HG03060 (cell line): ENCODE measurements around the gene C4orf50.
"Not testable (repeated sequence)": the region's sequence is repeated elsewhere in the genome, so short reads cannot be mapped to it uniquely, and the experiment has no call there.

ENCODE experiments used
- ATAC-seq: cut with Tn5 transposase; IDR thresholded peaks from one replicate; pipeline ENCODE4 v1.9.1; 2021; ENCODE audit warnings: low read depth, moderate number of reproducible peaks; ENCODE audit not compliant: unreplicated experiment

Gene C4orf50

DNA sequence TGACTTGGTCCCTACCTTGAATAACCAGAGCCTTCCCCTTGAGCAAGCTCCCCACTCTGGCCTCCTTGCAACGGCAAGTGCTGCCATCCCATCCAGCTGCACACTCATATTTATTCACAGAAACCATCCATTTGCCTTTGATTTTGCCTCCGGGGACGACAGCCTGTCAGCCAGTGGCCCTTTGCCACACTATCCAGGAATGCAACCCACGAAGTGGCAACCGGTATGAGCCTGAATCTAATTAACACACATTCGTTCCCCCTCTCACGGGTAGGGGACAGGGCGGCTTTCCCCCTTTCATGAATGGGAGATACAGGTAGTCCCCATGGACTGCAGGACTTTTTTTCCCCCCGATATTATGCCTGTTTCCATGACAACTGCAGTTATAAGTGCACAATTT, 140.8 kb downstream of the C4orf50 start:
- ATAC-seq, result no peak

DNA sequence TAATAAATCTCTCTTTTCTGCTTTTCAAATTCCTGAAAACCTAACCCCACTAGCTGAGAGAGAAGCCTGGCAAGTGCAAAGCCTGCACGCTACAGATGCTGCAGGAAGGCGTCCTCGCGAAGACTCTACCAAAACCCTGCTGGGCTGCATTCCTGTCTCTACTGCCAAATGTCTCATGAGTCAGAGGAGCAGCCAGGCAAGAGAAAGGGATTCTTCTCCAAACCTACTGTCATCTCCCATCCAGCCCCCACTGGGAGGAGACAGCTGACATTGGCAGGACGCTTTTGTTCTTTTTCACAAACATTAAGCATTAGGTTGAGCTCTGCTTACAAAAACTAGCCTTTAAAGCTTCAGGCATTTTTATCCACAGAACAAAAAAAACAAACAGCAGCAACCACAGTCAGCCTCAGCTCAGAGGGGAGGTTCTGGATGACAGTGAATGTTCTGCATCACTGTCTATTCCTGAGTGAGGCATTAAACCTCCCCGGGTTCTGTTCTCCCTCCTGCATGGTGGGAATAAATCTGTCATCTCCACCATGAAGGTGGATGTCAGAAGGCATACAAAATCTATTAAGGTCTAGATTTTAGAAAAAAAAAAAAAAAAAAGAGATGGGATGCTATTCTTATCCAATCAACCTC, 143.3 kb downstream of the C4orf50 start:
- ATAC-seq, result no peak

DNA sequence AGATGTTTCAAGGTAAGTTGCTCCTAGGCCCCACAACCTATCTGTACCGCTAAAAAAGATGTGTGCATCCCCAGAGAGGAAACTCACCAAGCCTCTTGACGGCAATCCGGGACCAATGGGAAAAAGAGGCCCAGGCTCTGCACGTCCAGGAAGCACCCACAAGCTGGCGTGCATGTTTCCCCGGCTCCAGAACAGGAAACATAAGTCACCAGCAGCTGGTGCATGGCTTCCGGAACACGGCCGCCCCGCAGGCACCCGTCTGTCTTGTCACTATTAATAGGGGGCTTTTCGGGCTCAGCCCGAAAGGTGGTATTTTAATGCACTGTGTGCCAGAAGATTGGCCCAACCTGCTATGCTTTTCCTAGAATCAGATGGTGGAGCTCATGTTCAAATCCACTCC, 147.5 kb downstream of the C4orf50 start:
- no peak for ATAC-seq

DNA sequence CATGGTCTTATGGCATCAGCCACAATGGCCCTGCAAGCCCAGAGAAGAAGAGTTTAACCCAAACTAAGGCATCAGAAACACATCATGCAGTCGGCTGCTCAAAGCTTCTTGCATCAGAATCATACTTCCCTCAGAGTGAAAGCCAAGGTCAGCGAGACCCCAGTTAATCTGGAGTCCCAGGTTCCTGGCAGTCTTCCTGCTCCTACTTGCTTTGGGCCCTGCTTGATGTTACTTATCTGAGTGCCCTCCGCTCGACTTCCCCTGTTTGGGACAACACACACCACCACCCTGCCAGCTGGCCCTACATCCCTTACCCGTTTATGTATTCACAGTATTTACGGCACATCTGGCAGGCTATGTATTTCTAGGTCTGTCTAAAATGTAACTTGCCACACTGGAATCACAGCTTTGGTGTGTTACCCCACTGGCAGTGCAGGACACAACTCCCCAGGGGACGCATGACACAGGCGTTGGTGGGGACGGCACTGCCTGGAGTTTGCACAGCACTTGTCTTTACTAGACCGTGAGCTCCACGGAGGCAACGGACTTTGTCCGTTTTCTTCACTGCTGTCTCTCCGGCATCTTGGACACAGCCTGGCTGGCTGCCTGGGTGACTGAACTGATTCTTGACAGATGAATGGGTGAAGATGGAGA, 148.1 kb downstream of the C4orf50 start:
- no peak for ATAC-seq

DNA sequence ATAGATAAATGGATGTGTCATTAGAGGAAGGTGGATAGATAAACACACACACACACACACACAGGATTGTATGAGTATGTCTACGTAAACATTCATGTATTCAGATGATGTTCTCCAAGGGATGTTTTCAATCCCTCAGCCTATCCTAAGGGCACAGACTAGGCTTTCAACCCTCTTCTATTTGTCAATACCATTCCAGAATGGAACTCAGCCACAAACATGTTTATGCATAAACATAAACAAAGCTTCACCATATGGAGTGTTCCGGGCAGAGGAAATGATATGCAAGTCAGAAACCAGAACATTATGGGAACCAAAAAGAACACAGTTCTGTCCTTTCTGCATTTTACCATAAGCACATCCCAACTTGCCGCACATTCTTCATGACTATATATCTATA, 150.4 kb downstream of the C4orf50 start:
- ATAC-seq, result no peak

DNA sequence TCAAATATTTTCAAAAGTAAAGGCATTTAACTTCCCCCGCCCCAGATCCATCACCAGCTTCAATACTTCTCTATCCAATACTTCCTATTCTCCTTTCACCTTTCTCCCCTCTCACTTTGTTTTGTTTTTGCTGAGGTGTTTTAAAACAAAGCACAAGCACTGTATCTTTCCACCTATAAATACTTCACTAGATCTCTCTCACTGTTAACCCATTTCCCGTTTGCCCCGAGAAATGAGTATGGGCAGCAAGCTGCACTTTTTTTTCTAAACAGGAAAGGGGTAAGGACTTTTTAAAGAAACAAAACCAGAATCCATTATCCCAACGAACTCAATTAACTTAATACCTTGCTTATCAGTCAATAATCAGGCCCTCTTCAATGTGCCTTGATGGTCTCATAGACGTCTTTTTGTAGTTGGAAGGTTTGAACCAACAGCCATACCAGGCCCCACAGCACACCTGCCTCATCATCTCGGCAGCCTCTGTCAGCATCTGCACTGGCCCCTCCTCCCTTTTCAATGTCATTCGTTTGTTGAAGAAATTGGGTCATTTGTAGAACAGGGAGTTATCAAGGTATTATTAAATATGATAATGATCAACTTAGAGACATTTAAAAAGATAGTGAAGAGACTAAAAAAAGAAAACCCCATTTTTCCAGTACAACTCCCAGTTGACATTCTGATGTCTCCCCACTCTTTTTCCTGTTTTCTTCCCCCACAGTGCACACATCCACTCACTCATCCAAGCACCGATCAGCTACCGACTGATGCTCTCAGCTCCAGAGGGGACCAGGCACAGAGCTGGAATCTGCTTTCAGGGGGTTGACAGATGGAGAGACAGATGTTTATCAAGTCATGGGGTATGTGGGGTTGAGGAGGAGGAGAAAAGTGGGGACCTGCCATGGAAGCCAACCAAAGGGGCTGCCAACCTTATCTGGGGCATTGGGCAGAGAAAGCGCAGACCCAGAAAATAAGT, 151.1 kb downstream of the C4orf50 start:
- no peak for ATAC-seq

DNA sequence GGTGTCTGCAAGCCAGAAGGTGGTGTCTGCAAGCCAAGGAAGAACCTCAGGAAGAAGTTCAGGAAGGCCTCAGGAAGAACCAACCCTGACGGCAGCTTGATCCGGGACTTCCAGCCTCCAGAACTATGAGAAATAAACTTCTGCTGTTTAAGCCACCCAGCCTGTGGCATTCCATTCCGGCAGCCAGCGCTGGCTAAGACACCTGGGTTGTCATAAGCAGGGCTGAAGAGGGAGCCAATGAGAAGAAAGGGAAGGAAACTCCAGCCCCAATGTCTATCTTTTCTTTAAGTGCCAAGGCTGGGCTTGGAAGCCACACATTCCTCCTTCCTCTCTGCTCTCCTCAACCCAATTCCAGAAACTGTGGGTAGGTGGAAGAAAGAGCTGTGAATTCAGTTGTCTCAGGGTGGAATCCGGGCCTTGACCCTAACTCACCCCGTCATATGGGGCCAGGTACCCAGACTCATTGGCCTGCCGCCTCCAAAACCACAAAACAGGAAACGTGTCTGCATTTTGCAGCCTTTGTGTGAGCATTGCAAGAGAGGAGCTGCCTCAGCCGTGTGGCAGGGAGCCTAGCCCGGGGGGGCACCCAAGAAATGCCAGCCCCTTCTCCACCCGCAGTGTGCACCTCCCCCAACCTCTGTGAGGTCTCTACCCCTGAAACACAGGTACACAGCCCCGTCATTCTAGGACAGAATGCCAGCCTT, 152.2 kb downstream of the C4orf50 start:
- no peak for ATAC-seq

DNA sequence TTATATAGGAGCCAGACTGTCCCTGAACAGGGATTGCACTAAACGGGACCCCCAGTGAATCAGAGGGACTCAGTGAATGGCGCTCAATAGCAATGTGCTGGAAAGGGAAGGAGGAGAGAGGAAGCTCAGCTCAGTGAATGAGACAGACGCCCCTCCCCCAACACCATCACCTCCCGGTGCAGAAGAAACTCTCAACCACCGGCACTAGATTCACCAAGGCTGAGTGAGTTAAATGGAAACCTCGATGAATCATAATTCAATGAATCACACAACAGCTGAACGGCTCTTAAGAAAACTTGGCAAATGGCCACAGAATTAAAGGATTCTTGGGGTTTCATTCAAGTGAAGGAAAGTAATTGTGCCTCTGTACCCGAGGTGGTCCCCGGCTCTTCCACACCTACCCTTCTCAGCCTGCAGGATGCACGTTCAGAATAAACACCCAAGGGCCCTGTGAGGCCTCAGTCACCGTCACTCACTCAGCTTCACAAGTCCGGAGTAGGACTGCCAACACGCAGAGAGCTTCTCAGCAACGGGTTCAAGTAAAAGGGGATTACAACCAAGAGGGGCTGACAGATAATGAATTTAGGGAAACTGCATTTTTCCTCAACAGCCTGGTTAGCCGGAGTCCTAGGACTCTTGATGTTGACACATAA, 154.6 kb downstream of the C4orf50 start:
- no peak for ATAC-seq

DNA sequence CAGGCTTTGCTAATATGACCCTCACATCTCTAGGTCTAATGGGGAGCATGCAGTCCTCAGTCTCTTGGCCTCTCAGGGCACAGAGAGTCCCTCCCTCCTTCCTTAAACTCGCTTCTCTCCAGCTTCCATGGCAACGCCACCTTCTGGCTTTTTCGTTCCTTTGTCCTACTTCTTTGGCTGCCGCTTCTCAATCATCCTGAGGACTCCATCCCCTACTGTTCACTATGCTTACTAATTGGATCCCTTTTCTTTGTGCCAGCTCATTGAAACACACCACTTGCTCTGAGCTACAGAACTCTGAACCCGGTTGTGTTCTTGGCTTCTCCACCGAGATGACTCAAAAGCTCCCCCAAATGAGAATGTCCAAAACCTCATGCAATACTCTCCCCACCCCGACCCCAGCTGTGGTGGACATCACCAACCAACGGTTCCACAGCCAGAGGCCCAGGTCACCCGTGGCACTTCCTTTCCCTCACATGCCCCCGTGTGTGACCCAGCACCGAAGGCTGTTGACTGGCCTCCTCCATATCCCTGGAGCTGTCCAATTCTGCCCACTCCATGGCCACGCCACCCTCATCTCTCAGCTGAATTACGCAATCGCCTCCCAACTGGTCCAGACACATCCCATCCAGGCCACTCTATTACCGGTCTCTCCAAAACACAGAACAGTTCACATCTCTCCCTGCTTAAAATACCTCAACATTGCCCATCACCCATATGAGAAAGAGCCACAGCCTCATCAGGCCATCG, 160.0 kb downstream of the C4orf50 start:
- ATAC-seq, result no peak

DNA sequence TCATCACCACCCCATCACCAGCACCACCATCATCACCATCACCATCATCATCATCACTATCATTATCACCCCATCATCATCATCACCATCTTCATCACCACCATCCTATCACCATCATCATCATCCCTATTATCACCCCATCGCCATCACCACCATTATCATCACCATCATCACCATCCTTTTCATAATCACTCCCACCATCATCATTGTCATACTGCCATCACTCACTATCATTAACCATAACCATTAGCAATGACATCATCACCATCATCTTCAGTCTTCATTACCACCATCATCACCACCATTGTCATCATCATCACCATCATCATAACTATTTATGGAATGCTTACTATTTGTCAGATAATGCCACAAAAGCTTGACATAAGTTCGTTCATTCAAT, 161.0 kb downstream of the C4orf50 start:
- no peak for ATAC-seq

DNA sequence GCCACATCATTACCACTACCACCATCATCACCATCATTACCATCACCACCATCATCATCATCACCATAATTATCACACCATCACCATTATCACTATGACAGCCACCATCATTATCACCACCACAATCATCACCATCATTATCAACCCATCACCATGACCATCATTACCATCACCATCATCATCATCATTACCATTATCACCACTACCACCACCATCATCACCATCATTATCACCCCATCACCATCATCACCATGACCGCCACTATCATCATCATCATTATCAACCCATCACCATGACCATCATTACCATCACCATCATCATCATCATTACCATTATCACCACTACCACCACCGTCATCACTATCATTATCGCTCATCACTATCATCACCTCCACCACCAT, 161.9 kb downstream of the C4orf50 start:
- not testable (repeated sequence) for ATAC-seq

DNA sequence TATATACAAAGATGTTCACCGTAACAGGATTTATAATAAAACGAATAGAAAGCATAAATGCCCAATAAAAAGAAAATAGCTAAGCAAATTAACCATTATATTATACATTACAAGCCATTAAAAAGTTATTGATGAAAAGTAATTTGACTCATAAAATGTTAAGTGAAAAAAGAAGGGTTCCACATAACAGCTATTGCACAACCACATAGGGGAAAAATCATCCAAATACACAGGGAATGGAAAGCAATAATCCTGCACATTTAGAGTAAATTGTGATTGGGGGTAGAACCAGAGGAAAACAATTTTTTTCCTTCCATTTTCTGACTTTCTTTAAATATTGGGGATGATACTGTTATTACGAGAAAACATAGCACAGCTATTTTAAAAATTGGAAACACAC, 163.3 kb downstream of the C4orf50 start:
- ATAC-seq, result no peak

DNA sequence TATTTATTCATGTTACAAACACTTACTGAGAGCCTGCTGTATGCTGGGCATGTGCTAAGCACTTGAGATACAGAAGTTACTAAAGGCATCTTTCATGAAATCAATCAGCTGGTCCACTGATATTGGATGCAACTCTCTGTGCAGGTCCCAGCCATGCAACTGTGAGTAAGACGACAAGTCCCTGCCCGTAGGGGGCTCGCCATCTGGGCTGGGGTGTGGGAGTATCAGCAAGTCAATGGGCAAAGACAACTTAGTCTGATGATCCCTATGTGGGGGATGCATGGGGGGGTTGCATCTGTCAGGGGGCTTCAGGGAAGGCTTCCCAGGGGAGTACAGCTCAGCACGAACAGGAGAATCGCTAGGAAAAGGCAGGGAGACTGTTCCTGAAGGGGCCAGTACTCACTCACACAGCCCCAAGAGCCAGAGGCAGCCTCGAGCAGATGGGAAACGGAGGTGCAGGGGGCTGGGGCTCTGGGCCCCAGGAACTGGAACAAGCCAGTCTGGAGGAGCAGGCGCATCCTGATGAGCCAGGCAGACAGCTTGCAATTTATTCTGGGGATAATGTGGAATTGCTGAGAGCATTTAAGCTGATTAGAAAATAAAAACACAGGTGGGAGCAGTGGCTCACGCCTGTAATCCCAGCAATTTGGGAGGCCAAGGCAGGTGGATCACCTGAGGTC, 165.6 kb downstream of the C4orf50 start:
- no peak for ATAC-seq

DNA sequence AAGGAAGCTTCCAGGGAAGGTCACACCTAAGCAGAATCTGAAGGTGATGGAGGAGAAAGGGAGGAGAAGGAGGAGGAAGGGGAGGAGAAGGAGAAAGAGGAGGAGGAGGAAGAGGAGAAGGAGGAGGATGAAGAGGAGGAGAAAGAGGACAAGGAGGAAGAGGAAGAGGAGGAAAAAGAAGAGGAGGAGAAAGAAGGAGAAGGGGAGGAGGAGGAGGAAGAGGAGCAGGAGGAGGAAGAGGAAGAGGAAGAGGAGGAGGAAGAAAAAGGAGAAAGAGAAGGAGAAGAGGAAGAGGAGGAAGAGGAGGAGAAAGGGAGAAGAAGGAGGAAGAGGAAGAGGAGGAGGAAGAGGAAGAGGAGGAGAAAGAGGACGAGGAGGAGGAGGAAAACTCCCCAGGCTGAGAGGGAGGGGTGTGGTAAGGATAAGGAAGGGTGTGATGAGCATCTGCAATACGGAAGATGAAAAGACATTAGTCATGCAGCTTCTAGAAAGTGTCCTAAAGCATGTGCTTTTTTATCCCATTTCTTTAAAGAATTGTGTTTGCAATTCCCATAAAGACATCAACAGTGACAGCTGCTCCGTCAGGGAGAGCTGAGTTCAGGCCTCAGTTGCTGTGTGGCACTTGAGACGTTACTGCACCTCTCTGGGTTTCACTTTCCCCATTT, 166.5 kb downstream of the C4orf50 start:
- ATAC-seq, result no peak
